HEK293 (cell line): ENCODE data around the gene ABCB11.

Experiments used
- CTCF ChIA-PET: fragments of 350-600 bp; formaldehyde crosslinking; extraction: SDS; loops from one replicate; lab custom pipeline; 2021; ENCODE audit warnings: antibody characterized with exemption; lab: Yijun Ruan, JAX
- POLR2A ChIA-PET: fragments of 300-600 bp; formaldehyde crosslinking; extraction: SDS; loops from one replicate; lab custom pipeline; 2020; ENCODE audit warnings: antibody characterized with exemption, inconsistent platforms; lab: Yijun Ruan, JAX
- H3K27ac ChIP-seq: fragments of 200-500 bp; sonication (Bioruptor generic); 2 replicates; pipeline ENCODE4 v1.5.1; 2014; ENCODE audit warnings: low read depth, low read length, control low read depth, inconsistent platforms; ENCODE audit errors: extremely low read depth
- H3K36me3 ChIP-seq, 2 experiments: fragments of 200-500 bp in 1 of 2; sonication (Bioruptor generic) in 1 of 2; 1 replicate in 1 of 2; 2 replicates in 1 of 2; pipeline ENCODE4 v1.5.1; 2014 to 2017; ENCODE audit warnings: inconsistent platforms in 2 of 2, low read length in 2 of 2; ENCODE audit not compliant: control insufficient read depth in 2 of 2, insufficient read depth in 1 of 2
- H3K4me1 ChIP-seq: fragments of 200-500 bp; sonication (Bioruptor generic); 2 replicates; pipeline ENCODE4 v1.5.1; 2014; ENCODE audit warnings: mild to moderate bottlenecking, low read length, inconsistent platforms; ENCODE audit not compliant: control insufficient read depth, insufficient read depth
- H3K4me3 ChIP-seq: 2 replicates; pipeline ENCODE4 v1.5.1; 2011; ENCODE audit warnings: low read depth, mild to moderate bottlenecking, control low read depth, low read length, moderate library complexity
- H3K9me3 ChIP-seq: fragments of 200-500 bp; sonication (Bioruptor generic); 2 replicates; pipeline ENCODE4 v1.5.1; 2014; ENCODE audit warnings: low read depth, low read length, inconsistent platforms; ENCODE audit not compliant: control insufficient read depth, insufficient read depth
- GLI4 ChIP-seq: fragments of 450-650 bp; formaldehyde crosslinking; IDR thresholded peaks from 2 replicates; pipeline ENCODE4 v1.5.1; 2016; ENCODE audit warnings: missing biosample characterization, missing genetic modification characterization
- KLF16 ChIP-seq: fragments of 450-650 bp; formaldehyde crosslinking; IDR thresholded peaks from 2 replicates; pipeline ENCODE4 v1.5.1; 2017; ENCODE audit warnings: missing biosample characterization, missing genetic modification characterization
- PRDM4 ChIP-seq: fragments of 450-650 bp; formaldehyde crosslinking; IDR thresholded peaks from 2 replicates; pipeline ENCODE4 v1.5.1; 2017; ENCODE audit warnings: missing biosample characterization, missing genetic modification characterization
- REPIN1 ChIP-seq: fragments of 450-650 bp; formaldehyde crosslinking; IDR thresholded peaks from 2 replicates; pipeline ENCODE4 v1.5.1; 2017; ENCODE audit warnings: missing biosample characterization, missing genetic modification characterization, low read depth
- SP7 ChIP-seq: fragments of 450-650 bp; formaldehyde crosslinking; IDR thresholded peaks from 2 replicates; pipeline ENCODE4 v1.5.1; 2016; ENCODE audit warnings: missing biosample characterization, missing genetic modification characterization
- TCF7L2 ChIP-seq: IDR thresholded peaks from 2 replicates; pipeline ENCODE4 v1.6.1; 2011; ENCODE audit warnings: low read depth, mild to moderate bottlenecking, inconsistent platforms, low read length, moderate library complexity, borderline replicate concordance
- ZBTB17 ChIP-seq: fragments of 450-650 bp; formaldehyde crosslinking; IDR thresholded peaks from 2 replicates; pipeline ENCODE4 v1.5.1; 2016; ENCODE audit warnings: missing biosample characterization, missing genetic modification characterization
- ZBTB20 ChIP-seq: fragments of 450-650 bp; formaldehyde crosslinking; IDR thresholded peaks from 2 replicates; pipeline ENCODE4 v1.5.1; 2016; ENCODE audit warnings: missing biosample characterization, missing genetic modification characterization
- ZNF175 ChIP-seq: fragments of 450-650 bp; formaldehyde crosslinking; IDR thresholded peaks from 2 replicates; pipeline ENCODE4 v1.5.1; 2016; ENCODE audit warnings: missing biosample characterization, missing genetic modification characterization
- ZNF223 ChIP-seq: fragments of 450-650 bp; formaldehyde crosslinking; IDR thresholded peaks from 2 replicates; pipeline ENCODE4 v1.5.1; 2016; ENCODE audit warnings: missing biosample characterization, missing genetic modification characterization
- ZNF23 ChIP-seq: fragments of 450-650 bp; formaldehyde crosslinking; IDR thresholded peaks from 2 replicates; pipeline ENCODE4 v1.5.1; 2016; ENCODE audit warnings: missing biosample characterization, missing genetic modification characterization, borderline replicate concordance
- ZNF394 ChIP-seq: fragments of 450-650 bp; formaldehyde crosslinking; IDR thresholded peaks from 2 replicates; pipeline ENCODE4 v1.5.1; 2016; ENCODE audit warnings: missing biosample characterization, missing genetic modification characterization, mild to moderate bottlenecking, moderate library complexity, borderline replicate concordance
- ZNF426 ChIP-seq: fragments of 450-650 bp; formaldehyde crosslinking; IDR thresholded peaks from 2 replicates; pipeline ENCODE4 v1.5.1; 2017; ENCODE audit warnings: missing biosample characterization, missing genetic modification characterization, mild to moderate bottlenecking, inconsistent platforms, moderate library complexity
- ZNF473 ChIP-seq: fragments of 450-650 bp; formaldehyde crosslinking; IDR thresholded peaks from 2 replicates; pipeline ENCODE4 v1.5.1; 2017; ENCODE audit warnings: missing biosample characterization, missing genetic modification characterization
- ZNF549 ChIP-seq: fragments of 450-650 bp; IDR thresholded peaks from 2 replicates; pipeline ENCODE4 v1.5.1; 2018; ENCODE audit warnings: missing biosample characterization, missing genetic modification characterization, mild to moderate bottlenecking, inconsistent platforms, moderate library complexity
- ZNF639 ChIP-seq: fragments of 450-650 bp; formaldehyde crosslinking; IDR thresholded peaks from 2 replicates; pipeline ENCODE4 v1.5.1; 2016; ENCODE audit warnings: missing biosample characterization, missing genetic modification characterization
- ZNF777 ChIP-seq: fragments of 450-650 bp; formaldehyde crosslinking; IDR thresholded peaks from 2 replicates; pipeline ENCODE4 v1.5.1; 2017; ENCODE audit warnings: missing biosample characterization, missing genetic modification characterization, borderline replicate concordance
- TF ChIP-seq, protein P1 (sequence below): fragments of 450-650 bp; IDR thresholded peaks from 2 replicates; pipeline ENCODE4 v1.5.1; 2018; ENCODE audit warnings: missing biosample characterization, mild to moderate bottlenecking, missing genetic modification characterization
- TF ChIP-seq, protein P2 (sequence below): fragments of 450-650 bp; formaldehyde crosslinking; IDR thresholded peaks from 2 replicates; pipeline ENCODE4 v1.5.1; 2016; ENCODE audit warnings: missing biosample characterization, missing genetic modification characterization

ABCB11 gene

DNA sequence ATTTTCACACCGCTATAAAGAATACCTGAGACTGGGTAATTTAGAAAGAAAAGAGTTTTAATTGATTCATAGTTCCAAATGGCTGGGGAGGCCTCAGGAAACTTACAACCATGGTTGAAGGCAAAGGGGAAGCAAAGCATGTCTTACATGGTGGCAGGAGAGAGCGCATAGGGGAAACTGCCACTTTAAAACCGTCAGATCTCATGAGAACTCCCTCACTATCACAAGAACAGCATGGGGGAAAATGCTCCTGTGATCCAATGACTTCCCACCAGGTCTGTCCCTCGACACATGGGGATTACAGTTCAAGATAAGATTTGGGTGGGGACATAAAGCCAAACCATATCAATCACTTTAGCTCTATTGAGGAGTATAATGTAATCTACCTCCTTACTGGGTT is 53.5 kb downstream of the ABCB11 start:
- H3K4me3 ChIP-seq, result no peak overlapping the region
- H3K27ac ChIP-seq, result no peak overlapping the region
- POLR2A ChIA-PET, result no interaction called here
- TF ChIP-seq GLI4 (no peak), SP7 (tag by site-specific recombination) (no peak), ZBTB17 (tag by site-specific recombination) (no peak), ZNF223 (tag by site-specific recombination) (no peak), ZNF777 (no peak), ZBTB20 (tag by site-specific recombination) (no peak), REPIN1 (tag by site-specific recombination) (no peak), ZNF549 (no peak), ZNF23 (tag by site-specific recombination) (no peak), PRDM4 (tag by site-specific recombination) (no peak), ZNF639 (tag by site-specific recombination) (no peak), ZNF175 (no peak), KLF16 (tag by site-specific recombination) (no peak)
- TF ChIP-seq, protein P1, sequence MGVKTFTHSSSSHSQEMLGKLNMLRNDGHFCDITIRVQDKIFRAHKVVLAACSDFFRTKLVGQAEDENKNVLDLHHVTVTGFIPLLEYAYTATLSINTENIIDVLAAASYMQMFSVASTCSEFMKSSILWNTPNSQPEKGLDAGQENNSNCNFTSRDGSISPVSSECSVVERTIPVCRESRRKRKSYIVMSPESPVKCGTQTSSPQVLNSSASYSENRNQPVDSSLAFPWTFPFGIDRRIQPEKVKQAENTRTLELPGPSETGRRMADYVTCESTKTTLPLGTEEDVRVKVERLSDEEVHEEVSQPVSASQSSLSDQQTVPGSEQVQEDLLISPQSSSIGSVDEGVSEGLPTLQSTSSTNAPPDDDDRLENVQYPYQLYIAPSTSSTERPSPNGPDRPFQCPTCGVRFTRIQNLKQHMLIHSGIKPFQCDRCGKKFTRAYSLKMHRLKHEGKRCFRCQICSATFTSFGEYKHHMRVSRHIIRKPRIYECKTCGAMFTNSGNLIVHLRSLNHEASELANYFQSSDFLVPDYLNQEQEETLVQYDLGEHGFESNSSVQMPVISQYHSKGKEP (tag by site-specific recombination), result no peak
- no peaks in the 10 kb centered on the region for H3K4me1 ChIP-seq
- H3K9me3 ChIP-seq, result no peaks in the 10 kb centered on the region
- no peaks in the 10 kb centered on the region for H3K36me3 ChIP-seq
- CTCF ChIA-PET, result no interaction called here

DNA sequence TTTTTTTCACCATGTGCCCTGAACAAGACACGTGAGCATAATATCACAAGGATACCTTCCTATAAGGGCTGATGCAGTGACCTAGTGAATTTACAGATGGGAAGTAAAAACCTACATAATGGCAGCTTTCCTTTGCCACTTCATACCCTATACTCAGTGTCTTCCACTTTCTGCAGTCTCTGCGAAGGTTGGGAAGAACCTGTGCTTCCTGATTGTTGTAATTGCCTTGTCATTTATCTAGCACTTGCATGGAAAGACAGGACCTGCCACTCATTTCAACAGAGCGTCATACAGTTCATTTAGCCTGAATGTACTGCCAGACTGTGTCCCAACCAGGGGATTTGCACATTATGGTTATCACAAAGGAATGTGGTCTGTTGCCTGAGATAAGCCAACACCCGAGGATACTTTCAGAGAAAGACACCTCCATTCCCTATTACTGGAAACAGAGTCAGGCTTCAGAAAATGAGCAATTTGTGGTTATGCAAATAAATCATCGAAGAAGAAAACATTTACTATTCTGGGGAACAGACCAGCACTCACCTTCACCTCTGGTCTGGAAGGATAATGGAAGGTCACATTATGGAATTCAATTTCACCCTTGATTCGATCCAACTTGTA is 55.0 kb downstream of the ABCB11 start:
- Histone ChIP-seq H3K36me3 (no peaks in the 10 kb centered on the region), H3K4me1 (no peaks in the 10 kb centered on the region), H3K4me3 (no peak overlapping the region), H3K27ac (no peak overlapping the region), H3K9me3 (no peaks in the 10 kb centered on the region)
- ChIA-PET POLR2A (no interaction called here), CTCF (interaction anchor here (0.6 kb wide), 1 partner anchor 14 kb away, joined by 4 read pairs; no protein-coding TSS in a partner anchor)
- TF ChIP-seq TCF7L2 (no peak), ZNF473 (no peak), ZNF426 (tag by site-specific recombination) (no peak), ZNF394 (tag by site-specific recombination) (no peak)
- TF ChIP-seq, protein P2, sequence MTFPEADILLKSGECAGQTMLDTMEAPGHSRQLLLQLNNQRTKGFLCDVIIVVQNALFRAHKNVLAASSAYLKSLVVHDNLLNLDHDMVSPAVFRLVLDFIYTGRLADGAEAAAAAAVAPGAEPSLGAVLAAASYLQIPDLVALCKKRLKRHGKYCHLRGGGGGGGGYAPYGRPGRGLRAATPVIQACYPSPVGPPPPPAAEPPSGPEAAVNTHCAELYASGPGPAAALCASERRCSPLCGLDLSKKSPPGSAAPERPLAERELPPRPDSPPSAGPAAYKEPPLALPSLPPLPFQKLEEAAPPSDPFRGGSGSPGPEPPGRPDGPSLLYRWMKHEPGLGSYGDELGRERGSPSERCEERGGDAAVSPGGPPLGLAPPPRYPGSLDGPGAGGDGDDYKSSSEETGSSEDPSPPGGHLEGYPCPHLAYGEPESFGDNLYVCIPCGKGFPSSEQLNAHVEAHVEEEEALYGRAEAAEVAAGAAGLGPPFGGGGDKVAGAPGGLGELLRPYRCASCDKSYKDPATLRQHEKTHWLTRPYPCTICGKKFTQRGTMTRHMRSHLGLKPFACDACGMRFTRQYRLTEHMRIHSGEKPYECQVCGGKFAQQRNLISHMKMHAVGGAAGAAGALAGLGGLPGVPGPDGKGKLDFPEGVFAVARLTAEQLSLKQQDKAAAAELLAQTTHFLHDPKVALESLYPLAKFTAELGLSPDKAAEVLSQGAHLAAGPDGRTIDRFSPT, result no peak
